GM18507 (cell line): Measurements from ENCODE around the gene ABHD4.
"Not testable (repeated sequence)": the region's sequence is repeated elsewhere in the genome, so short reads cannot be mapped to it uniquely, and the experiment has no call there.

Experiments used
- DNase-seq: peaks from one replicate; pipeline ENCODE4 v3.0.0; 2011; ENCODE audit warnings: low read depth; ENCODE audit not compliant: insufficient read length; ENCODE audit errors: extremely low spot score
- FAIRE-seq: peaks from 2 replicates; lab custom pipeline; 2011; peaks lifted over from hg19 to GRCh38; lab: Jason Lieb, UNC

Gene ABHD4

GRCh38 chr14:22587247-22587646, 10.9 kb upstream of the ABHD4 start:
- FAIRE-seq (no peak), DNase-seq (no peak)

GRCh38 chr14:22587677-22588422, 10.2 kb upstream of the ABHD4 start:
- FAIRE-seq: peak; percentile 51
- DNase-seq: not testable (repeated sequence)

GRCh38 chr14:22588526-22589095, 9.5 kb upstream of the ABHD4 start:
- DNase-seq (no peak), FAIRE-seq (peak; percentile 44)

- DNase-seq: peak; percentile 97
- FAIRE-seq: peak; percentile 100
These were observed 8.8 kb upstream of the ABHD4 start, which contains the start of gene DAD1 for GRCh38 chr14:22589096-22589839. DAD1 (minus strand) TSS chr14:22589224; CDS start chr14:22589157, 67 bp downstream.

- FAIRE-seq (no peak), DNase-seq (no peak)
These were observed 4.9 kb upstream of the ABHD4 start for GRCh38 chr14:22593189-22593588.

GRCh38 chr14:22593601-22594000, 4.5 kb upstream of the ABHD4 start:
- no peak for DNase-seq
- no peak for FAIRE-seq

- FAIRE-seq: no peak
- no peak for DNase-seq
These were observed 3.9 kb upstream of the ABHD4 start for GRCh38 chr14:22594156-22594716.

GRCh38 chr14:22596354-22596879, 1.7 kb upstream of the ABHD4 start:
- no peak for DNase-seq
- no peak for FAIRE-seq

GRCh38 chr14:22597265-22597664, 835 bp upstream of the ABHD4 start:
- DNase-seq (no peak), FAIRE-seq (no peak)

- FAIRE-seq (no peak), DNase-seq (no peak)
These were observed 365 bp upstream of the ABHD4 start for GRCh38 chr14:22597771-22598098.

- FAIRE-seq (peak; percentile 60), DNase-seq (no peak)
These were observed 770 bp downstream of the ABHD4 start for GRCh38 chr14:22598896-22599244.

- DNase-seq (no peak), FAIRE-seq (no peak)
These were observed 1.2 kb downstream of the ABHD4 start for GRCh38 chr14:22599349-22599748.

GRCh38 chr14:22600027-22600426, 1.9 kb downstream of the ABHD4 start:
- DNase-seq (no peak), FAIRE-seq (no peak)

- DNase-seq (no peak), FAIRE-seq (no peak)
These were observed 3.4 kb downstream of the ABHD4 start for GRCh38 chr14:22601456-22601855.

GRCh38 chr14:22601996-22602395, 3.9 kb downstream of the ABHD4 start:
- DNase-seq (no peak), FAIRE-seq (no peak)

- FAIRE-seq (no peak), DNase-seq (no peak)
These were observed 4.8 kb downstream of the ABHD4 start for GRCh38 chr14:22602862-22603261.

- FAIRE-seq (no peak), DNase-seq (no peak)
These were observed 8.3 kb downstream of the ABHD4 start for GRCh38 chr14:22606380-22606779.

GRCh38 chr14:22607291-22607690, 9.2 kb downstream of the ABHD4 start:
- FAIRE-seq (no peak), DNase-seq (no peak)

- DNase-seq (no peak), FAIRE-seq (no peak)
These were observed 12.8 kb downstream of the ABHD4 start for GRCh38 chr14:22610931-22611330.

- FAIRE-seq (no peak), DNase-seq (no peak)
These were observed 15.1 kb downstream of the ABHD4 start for GRCh38 chr14:22613106-22613695.
